ENCODE results near the gene MRC2.

DNA sequence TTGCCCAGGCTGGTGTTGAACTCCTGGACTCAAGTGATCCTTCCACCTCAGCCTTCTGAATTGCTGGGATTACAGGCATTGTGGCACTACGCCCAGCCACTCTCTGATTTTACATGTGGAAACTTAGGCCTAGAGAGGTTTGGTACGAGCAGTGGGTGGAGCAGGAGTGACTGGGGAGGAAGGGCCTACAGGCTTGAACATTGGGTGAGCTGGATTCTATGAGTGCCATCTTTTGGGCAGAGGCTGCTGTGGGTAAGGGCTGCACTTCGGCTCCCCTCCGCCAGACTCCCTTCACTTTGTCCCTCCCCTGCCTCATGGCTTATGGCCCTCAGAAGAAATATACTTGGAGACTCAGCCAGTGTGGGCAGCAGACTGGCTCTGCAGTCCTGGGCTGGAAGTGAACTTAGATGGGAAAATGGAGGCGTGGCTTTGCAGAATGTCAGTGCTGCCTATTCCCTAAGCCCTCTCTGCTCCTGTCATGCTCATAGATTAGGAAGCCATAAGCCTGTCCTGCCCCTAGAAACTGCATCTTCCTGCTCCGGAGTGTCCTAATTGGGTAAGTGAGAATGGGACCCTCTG is 9.5 kb upstream of the MRC2 start:
- TF ChIP-seq SIN3A (IDR thresholded peaks at IDR 0.05; ENCODE audit: borderline replicate concordance, low read depth, low read length) (no peak), REST (IDR thresholded peaks at IDR 0.05; ENCODE audit: low read depth, low read length) (no peak), TAF1 (IDR thresholded peaks at IDR 0.05; ENCODE audit: borderline replicate concordance, low read depth, low read length) (no peak), NFIC (IDR thresholded peaks at IDR 0.05; ENCODE audit: borderline replicate concordance) (no peak), NRF1 (IDR thresholded peaks at IDR 0.05; ENCODE audit: low read depth, low read length) (no peak), JUND (IDR thresholded peaks at IDR 0.05) (no peak), RFX5 (IDR thresholded peaks at IDR 0.05; ENCODE audit: low read length) (no peak), FOXJ3 (CRISPR knock-in tag; IDR thresholded peaks at IDR 0.05) (no peak), PBX3 (IDR thresholded peaks at IDR 0.05) (no peak)
- TF ChIP-seq, protein P1, sequence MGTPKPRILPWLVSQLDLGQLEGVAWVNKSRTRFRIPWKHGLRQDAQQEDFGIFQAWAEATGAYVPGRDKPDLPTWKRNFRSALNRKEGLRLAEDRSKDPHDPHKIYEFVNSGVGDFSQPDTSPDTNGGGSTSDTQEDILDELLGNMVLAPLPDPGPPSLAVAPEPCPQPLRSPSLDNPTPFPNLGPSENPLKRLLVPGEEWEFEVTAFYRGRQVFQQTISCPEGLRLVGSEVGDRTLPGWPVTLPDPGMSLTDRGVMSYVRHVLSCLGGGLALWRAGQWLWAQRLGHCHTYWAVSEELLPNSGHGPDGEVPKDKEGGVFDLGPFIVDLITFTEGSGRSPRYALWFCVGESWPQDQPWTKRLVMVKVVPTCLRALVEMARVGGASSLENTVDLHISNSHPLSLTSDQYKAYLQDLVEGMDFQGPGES (IDR thresholded peaks at IDR 0.05; ENCODE audit: low read depth, low read length): no peak
- TF ChIP-seq, protein P2, sequence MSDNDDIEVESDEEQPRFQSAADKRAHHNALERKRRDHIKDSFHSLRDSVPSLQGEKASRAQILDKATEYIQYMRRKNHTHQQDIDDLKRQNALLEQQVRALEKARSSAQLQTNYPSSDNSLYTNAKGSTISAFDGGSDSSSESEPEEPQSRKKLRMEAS (IDR thresholded peaks at IDR 0.05; ENCODE audit: low read depth): no peak
- TF ChIP-seq, protein P3, sequence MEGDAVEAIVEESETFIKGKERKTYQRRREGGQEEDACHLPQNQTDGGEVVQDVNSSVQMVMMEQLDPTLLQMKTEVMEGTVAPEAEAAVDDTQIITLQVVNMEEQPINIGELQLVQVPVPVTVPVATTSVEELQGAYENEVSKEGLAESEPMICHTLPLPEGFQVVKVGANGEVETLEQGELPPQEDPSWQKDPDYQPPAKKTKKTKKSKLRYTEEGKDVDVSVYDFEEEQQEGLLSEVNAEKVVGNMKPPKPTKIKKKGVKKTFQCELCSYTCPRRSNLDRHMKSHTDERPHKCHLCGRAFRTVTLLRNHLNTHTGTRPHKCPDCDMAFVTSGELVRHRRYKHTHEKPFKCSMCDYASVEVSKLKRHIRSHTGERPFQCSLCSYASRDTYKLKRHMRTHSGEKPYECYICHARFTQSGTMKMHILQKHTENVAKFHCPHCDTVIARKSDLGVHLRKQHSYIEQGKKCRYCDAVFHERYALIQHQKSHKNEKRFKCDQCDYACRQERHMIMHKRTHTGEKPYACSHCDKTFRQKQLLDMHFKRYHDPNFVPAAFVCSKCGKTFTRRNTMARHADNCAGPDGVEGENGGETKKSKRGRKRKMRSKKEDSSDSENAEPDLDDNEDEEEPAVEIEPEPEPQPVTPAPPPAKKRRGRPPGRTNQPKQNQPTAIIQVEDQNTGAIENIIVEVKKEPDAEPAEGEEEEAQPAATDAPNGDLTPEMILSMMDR (IDR thresholded peaks at IDR 0.05): no peak
- TF ChIP-seq, protein P4, sequence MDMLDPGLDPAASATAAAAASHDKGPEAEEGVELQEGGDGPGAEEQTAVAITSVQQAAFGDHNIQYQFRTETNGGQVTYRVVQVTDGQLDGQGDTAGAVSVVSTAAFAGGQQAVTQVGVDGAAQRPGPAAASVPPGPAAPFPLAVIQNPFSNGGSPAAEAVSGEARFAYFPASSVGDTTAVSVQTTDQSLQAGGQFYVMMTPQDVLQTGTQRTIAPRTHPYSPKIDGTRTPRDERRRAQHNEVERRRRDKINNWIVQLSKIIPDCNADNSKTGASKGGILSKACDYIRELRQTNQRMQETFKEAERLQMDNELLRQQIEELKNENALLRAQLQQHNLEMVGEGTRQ (IDR thresholded peaks at IDR 0.05; ENCODE audit: borderline replicate concordance, low read depth, low read length): no peak

Measured in SK-N-SH (cell line).